Heart left ventricle (tissue), 16 donors: ENCODE results near the gene PBX1. TPM values are rescaled to one million over a fixed set of nuclear protein-coding genes. Genes with fewer than 3 reads are reported as not detected.

Experiments
- ATAC-seq, 4 donors: fragments of 200-7000 bp; cut with Tn5 transposase; one replicate each; pipeline ENCODE4 v1.9.1; 2020 to 2022; ENCODE audit warnings: moderate library complexity in 4 of 4, mild to moderate bottlenecking in 3 of 4, moderate number of reproducible peaks in 1 of 4
- DNase-seq, 5 donors: peaks; one replicate each; pipeline ENCODE4 v3.0.0-alpha.2; 2020
- H3K27ac ChIP-seq, 12 donors: fragments of 200-600 bp; sonication (generic) in 4 of 12; one replicate each; pipeline versions ENCODE4 v1.5.0 to v1.8.0; 2016 to 2022; ENCODE audit warnings: mild to moderate bottlenecking in 2 of 12
- H3K27me3 ChIP-seq, 9 donors: fragments of 200-600 bp; sonication (generic) in 2 of 9; one replicate each; pipeline versions ENCODE4 v1.5.1 to v1.8.0; 2016 to 2022; ENCODE audit warnings: mild to moderate bottlenecking in 3 of 9
- H3K36me3 ChIP-seq, 9 donors: fragments of 200-600 bp; sonication (generic) in 2 of 9; one replicate each; pipeline versions ENCODE4 v1.5.0 to v1.8.0; 2018 to 2022; ENCODE audit warnings: mild to moderate bottlenecking in 2 of 9
- H3K4me1 ChIP-seq, 12 donors: fragments of 200-600 bp; sonication (generic) in 4 of 12; one replicate each; pipeline versions ENCODE4 v1.5.0 to v1.8.0; 2016 to 2022; ENCODE audit warnings: mild to moderate bottlenecking in 3 of 12
- H3K4me3 ChIP-seq, 12 donors: fragments of 200-600 bp; sonication (generic) in 4 of 12; one replicate each; pipeline versions ENCODE4 v1.5.0 to v1.8.0; 2017 to 2022; ENCODE audit warnings: mild to moderate bottlenecking in 9 of 12, moderate library complexity in 4 of 12
- H3K9me3 ChIP-seq, 12 donors: fragments of 200-600 bp; sonication (generic) in 4 of 12; one replicate each; pipeline versions ENCODE4 v1.5.0 to v1.8.0; 2016 to 2022; ENCODE audit warnings: mild to moderate bottlenecking in 1 of 12
- CTCF ChIP-seq, 12 donors: fragments of 200-600 bp; sonication (generic) in 4 of 12; IDR thresholded peaks; one replicate each; pipeline versions ENCODE4 v1.5.0 to v1.8.0; 2018 to 2022; ENCODE audit warnings: antibody characterized with exemption in 12 of 12, mild to moderate bottlenecking in 5 of 12
- POLR2A ChIP-seq, 2 donors: fragments of 450-650 bp; IDR thresholded peaks; one replicate each; pipeline ENCODE4 v1.6.1; 2017; ENCODE audit warnings: antibody characterized with exemption in 2 of 2, mild to moderate bottlenecking in 2 of 2, moderate library complexity in 2 of 2
- WGBS, 4 donors: extraction: QIAGEN DNeasy Blood & Tissue Kit in 2 of 4; methylation state at CpG; one replicate each; pipeline versions ENCODE4 v1.1.5 to v1.1.7; 2013 to 2018; 5-methylcytosine and 5-hydroxymethylcytosine counted together
- intact Hi-C, 10 donors: fragments of 100-400 bp; cut with DNase I; formaldehyde crosslinking; loops; one replicate each; pipeline versions ENCODE4 v1.11.1 to v1.14.2; 2022
- polyA plus RNA-seq, 2 donors: library from polyadenylated mRNA; stranded (reverse); fragments of 200-250 nt; gene quantifications; one replicate each; pipeline ENCODE4 v1.2.3, GENCODE V29; 2013
- total RNA-seq, 9 donors: library from RNA; depleted of rRNA in 2 of 9; stranded (reverse); fragments of >200 nt in 2 of 9; fragmentation: NEBNext Ultra II Directional in 3 of 9; extraction: Animal tissue kit (Norgen Biotek cat#: 25700) in 3 of 9; gene quantifications; one replicate each; pipeline versions ENCODE4 v1.1.0 to v1.2.4, GENCODE V29; 2016 to 2023
- donor health status: ischemic (EF 13 %, LVEDD 7.1; RV severe dilation, severe dysfunction).
- donor health status: healthy with polysubstance abuse.
- donor health status: DM: no; HTN: yes; CAD: no.
- donor health status: DM: no; HTN: no; CAD: no.
- donor health status: ischemic (EF 25% LVEDD 6.9; RV normal size, moderate dysfunction).
- donor health status: ischemic (EF 25% LVEDD 5.7; RV mildly dilated, moderate dysfunction).
- donor health status: healthy.
- donor health status: DM: yes; HTN: yes; CAD: no.
- donor health status: ischemic (EF 35%, LVEDD 5.7; RV mildly dilated, moderate dysfunction).
- donor health status: nonischemic (EF 11% LVEDD 7.7; RV severe dilation, severe dysfunction).
- donor health status: DM: yes; HTN: yes; CAD: no.
- donor health status: PGD.
- donor health status: ischemic (EF 29% LVEDD 5.4; RV normal size, mild dysfunction).
- donor health status: nonischemic (EF 23%, LVEDD 6.1; RV moderate dilation, normal function).

PBX1 gene
- total and polyA plus RNA-seq, 11 donors, result 15.2 to 78.2 (median 59.1) TPM

- H3K27ac ChIP-seq, result peak overlapping the region in 2 of 12 donors; percentile 35 to 73
- intact Hi-C loops, result loop anchor here in 4 of 10 donors (5.0 to 10.0 kb wide), 6 partner anchors 53 to 1083 kb away; no protein-coding TSS in a partner anchor
- H3K4me1 ChIP-seq, result peaks cover 4 to 91% (median 42%) of the 10 kb centered on the region in 12 donors
- no peaks in the 10 kb centered on the region for H3K36me3 ChIP-seq
- TF ChIP-seq POLR2A (IDR thresholded peaks at IDR 0.05) (no peak), CTCF (IDR thresholded peaks at IDR 0.05) (peak; percentile 18 to 58 (median 45))
- no peaks in the 10 kb centered on the region for H3K27me3 ChIP-seq
- ATAC-seq (no peak), DNase-seq (no peak)
- no peak overlapping the region for H3K4me3 ChIP-seq
- WGBS, 4 donors, result 70 to 79% (median 75%) methylated on average over 7 of the region's 7 CpGs
- no peaks in the 10 kb centered on the region for H3K9me3 ChIP-seq
These were observed 58.6 kb downstream of the PBX1 start for GRCh38 chr1:164617377-164618201.

- peak overlapping the region in 1 of 12 donors; percentile 73 for H3K27ac ChIP-seq
- intact Hi-C loops, result loop anchor here in 4 of 10 donors (5.0 to 10.0 kb wide), 6 partner anchors 53 to 1083 kb away; no protein-coding TSS in a partner anchor
These were observed 59.2 kb downstream of the PBX1 start for GRCh38 chr1:164618202-164618564.

GRCh38 chr1:164619006-164619784 lies 60.2 kb downstream of the PBX1 start:
- TF ChIP-seq POLR2A (IDR thresholded peaks at IDR 0.05) (no peak), CTCF (IDR thresholded peaks at IDR 0.05) (no peak)
- Histone ChIP-seq H3K36me3 (no peaks in the 10 kb centered on the region), H3K27me3 (no peaks in the 10 kb centered on the region), H3K4me1 (peaks cover 4 to 91% (median 43%) of the 10 kb centered on the region in 12 donors), H3K9me3 (no peaks in the 10 kb centered on the region), H3K4me3 (no peak overlapping the region), H3K27ac (peak overlapping the region in 5 of 12 donors; percentile 6 to 73 (median 21))
- no peak for ATAC-seq
- intact Hi-C loops, result loop anchor here in 4 of 10 donors (5.0 to 10.0 kb wide), 6 partner anchors 54 to 1084 kb away; no protein-coding TSS in a partner anchor
- no peak for DNase-seq
- WGBS, 4 donors, result 38 to 45% (median 43%) methylated on average over 3 of the region's 3 CpGs

More at GRCh38 chr1:164618202-164618564, 59.2 kb downstream of the PBX1 start:
- Histone ChIP-seq H3K4me3 (no peak overlapping the region), H3K27me3 (no peaks in the 10 kb centered on the region), H3K9me3 (no peaks in the 10 kb centered on the region), H3K4me1 (peaks cover 4 to 91% (median 42%) of the 10 kb centered on the region in 12 donors), H3K36me3 (no peaks in the 10 kb centered on the region)
- ATAC-seq, result no peak
- TF ChIP-seq POLR2A (IDR thresholded peaks at IDR 0.05), result no peak
- TF ChIP-seq CTCF (IDR thresholded peaks at IDR 0.05), result no peak
- 53 to 65% (median 60%) methylated on average over 4 to 5 of the region's 5 CpGs for whole genome bisulfite sequencing, 4 donors
- no peak for DNase-seq
